Stomach (tissue), 4 donors: ENCODE measurements around the gene RPIA.

ENCODE experiments used
- POLR2A ChIP-seq, 4 donors: fragments of 450-650 bp; IDR thresholded peaks; one replicate each; pipeline ENCODE4 v1.6.1; 2016; ENCODE audit warnings: antibody characterized with exemption in 4 of 4, control low read depth in 2 of 4, mild to moderate bottlenecking in 1 of 4, moderate library complexity in 1 of 4
- TF ChIP-seq, protein P1 (sequence below), 7 experiments: fragments of 450-650 bp in 4 of 7; fragments of 200-600 bp in 3 of 7; sonication (generic) in 3 of 7; IDR thresholded peaks; one replicate each; pipeline ENCODE4 v1.5.1; 2016 to 2019; ENCODE audit warnings: antibody characterized with exemption in 7 of 7, control low read depth in 2 of 7, mild to moderate bottlenecking in 1 of 7

DNA sequence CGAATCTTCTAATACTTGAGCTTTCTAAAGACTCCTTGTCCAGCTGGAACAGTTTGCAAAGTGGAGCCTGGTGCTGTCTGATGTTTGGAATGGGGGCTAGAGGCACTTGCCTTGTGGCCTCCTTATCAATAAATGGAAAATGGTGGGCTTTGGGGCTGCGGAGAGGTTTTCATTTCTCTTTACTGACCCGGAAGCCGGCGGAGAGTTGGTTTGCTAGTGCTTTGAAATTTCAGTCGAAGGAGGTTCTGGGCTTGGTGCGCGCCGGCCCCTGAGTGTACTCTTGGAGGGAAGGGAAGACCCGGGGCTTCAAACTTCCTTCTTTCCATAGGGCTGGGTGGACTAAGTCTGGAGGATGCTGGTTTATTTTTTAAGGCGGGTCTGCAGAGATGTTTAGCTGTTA, 714 bp downstream of the RPIA start:
- no peak for TF ChIP-seq POLR2A (IDR thresholded peaks at IDR 0.05)
- TF ChIP-seq, protein P1, sequence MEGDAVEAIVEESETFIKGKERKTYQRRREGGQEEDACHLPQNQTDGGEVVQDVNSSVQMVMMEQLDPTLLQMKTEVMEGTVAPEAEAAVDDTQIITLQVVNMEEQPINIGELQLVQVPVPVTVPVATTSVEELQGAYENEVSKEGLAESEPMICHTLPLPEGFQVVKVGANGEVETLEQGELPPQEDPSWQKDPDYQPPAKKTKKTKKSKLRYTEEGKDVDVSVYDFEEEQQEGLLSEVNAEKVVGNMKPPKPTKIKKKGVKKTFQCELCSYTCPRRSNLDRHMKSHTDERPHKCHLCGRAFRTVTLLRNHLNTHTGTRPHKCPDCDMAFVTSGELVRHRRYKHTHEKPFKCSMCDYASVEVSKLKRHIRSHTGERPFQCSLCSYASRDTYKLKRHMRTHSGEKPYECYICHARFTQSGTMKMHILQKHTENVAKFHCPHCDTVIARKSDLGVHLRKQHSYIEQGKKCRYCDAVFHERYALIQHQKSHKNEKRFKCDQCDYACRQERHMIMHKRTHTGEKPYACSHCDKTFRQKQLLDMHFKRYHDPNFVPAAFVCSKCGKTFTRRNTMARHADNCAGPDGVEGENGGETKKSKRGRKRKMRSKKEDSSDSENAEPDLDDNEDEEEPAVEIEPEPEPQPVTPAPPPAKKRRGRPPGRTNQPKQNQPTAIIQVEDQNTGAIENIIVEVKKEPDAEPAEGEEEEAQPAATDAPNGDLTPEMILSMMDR (IDR thresholded peaks at IDR 0.05): no peak
